Measurements from ENCODE around the gene ACBD4.

Gene ACBD4

GRCh38 chr17:45104907-45105624, 30.4 kb upstream of the ACBD4 start:
- H3K4me3 ChIP-seq (replicated peaks; ENCODE audit: low read depth, low read length) = no peak overlapping the region
- no peak for TF ChIP-seq CTCF (IDR thresholded peaks at IDR 0.05; ENCODE audit: insufficient read depth, low read length, poor library complexity, severe bottlenecking)
- DNase-seq (ENCODE audit: extremely low read depth, insufficient read length) = no peak

GRCh38 chr17:45106096-45106495, 29.4 kb upstream of the ACBD4 start:
- Histone ChIP-seq H3K27me3 (replicated peaks; ENCODE audit: control insufficient read depth, insufficient read depth, low read length) (no peaks in the 10 kb centered on the region), H3K4me3 (replicated peaks; ENCODE audit: low read depth, low read length) (no peak overlapping the region), H3K36me3 (ENCODE audit: control insufficient read depth, insufficient read depth, low read length) (peaks cover 54% of the 10 kb centered on the region)
- no peak for DNase-seq (ENCODE audit: extremely low read depth, insufficient read length)
- TF ChIP-seq CTCF (IDR thresholded peaks at IDR 0.05; ENCODE audit: insufficient read depth, low read length, poor library complexity, severe bottlenecking) = no peak

More at GRCh38 chr17:45104907-45105624, 30.4 kb upstream of the ACBD4 start:
- peaks cover 54% of the 10 kb centered on the region for H3K36me3 ChIP-seq (ENCODE audit: control insufficient read depth, insufficient read depth, low read length)
- H3K27me3 ChIP-seq (replicated peaks; ENCODE audit: control insufficient read depth, insufficient read depth, low read length) = no peaks in the 10 kb centered on the region

- H3K36me3 ChIP-seq (ENCODE audit: control insufficient read depth, insufficient read depth, low read length) = peaks cover 54% of the 10 kb centered on the region
- no peak overlapping the region for H3K4me3 ChIP-seq (replicated peaks; ENCODE audit: low read depth, low read length)
- TF ChIP-seq CTCF (IDR thresholded peaks at IDR 0.05; ENCODE audit: insufficient read depth, low read length, poor library complexity, severe bottlenecking) = no peak
- no peak for DNase-seq (ENCODE audit: extremely low read depth, insufficient read length)
- H3K27me3 ChIP-seq (replicated peaks; ENCODE audit: control insufficient read depth, insufficient read depth, low read length) = no peaks in the 10 kb centered on the region
Measured at GRCh38 chr17:45106582-45106981, 28.9 kb upstream of the ACBD4 start.

- no peaks in the 10 kb centered on the region for H3K27me3 ChIP-seq (replicated peaks; ENCODE audit: control insufficient read depth, insufficient read depth, low read length)
- H3K4me3 ChIP-seq (replicated peaks; ENCODE audit: low read depth, low read length) = no peak overlapping the region
- peaks cover 47% of the 10 kb centered on the region for H3K36me3 ChIP-seq (ENCODE audit: control insufficient read depth, insufficient read depth, low read length)
- DNase-seq (ENCODE audit: extremely low read depth, insufficient read length) = no peak
- no peak for TF ChIP-seq CTCF (IDR thresholded peaks at IDR 0.05; ENCODE audit: insufficient read depth, low read length, poor library complexity, severe bottlenecking)
Measured at GRCh38 chr17:45107293-45108010, 28.0 kb upstream of the ACBD4 start.

DNA sequence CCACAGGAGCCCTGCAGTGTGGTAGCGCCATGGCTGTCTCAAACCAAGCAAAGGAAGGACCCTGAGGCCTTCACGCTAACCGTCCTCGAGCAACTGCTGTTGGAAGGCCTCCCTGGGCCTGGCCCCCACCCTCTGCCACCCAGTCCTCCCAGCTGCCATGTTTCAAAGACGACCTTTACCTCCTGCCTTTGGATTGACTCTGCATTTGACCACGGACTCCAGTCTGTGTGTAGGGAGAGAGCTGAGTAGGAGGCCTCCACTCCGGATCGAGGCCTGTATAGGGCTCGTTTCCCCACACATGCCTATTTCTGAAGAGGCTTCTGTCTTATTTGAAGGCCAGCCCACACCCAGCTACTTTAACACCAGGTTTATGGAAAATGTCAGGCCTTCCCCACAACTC, 27.4 kb upstream of the ACBD4 start:
- no peaks in the 10 kb centered on the region for H3K27me3 ChIP-seq (replicated peaks; ENCODE audit: control insufficient read depth, insufficient read depth, low read length)
- no peak for DNase-seq (ENCODE audit: extremely low read depth, insufficient read length)
- TF ChIP-seq CTCF (IDR thresholded peaks at IDR 0.05; ENCODE audit: insufficient read depth, low read length, poor library complexity, severe bottlenecking) = no peak
- H3K36me3 ChIP-seq (ENCODE audit: control insufficient read depth, insufficient read depth, low read length) = peaks cover 42% of the 10 kb centered on the region
- no peak overlapping the region for H3K4me3 ChIP-seq (replicated peaks; ENCODE audit: low read depth, low read length)
